ENCODE data around the gene ASB4. TPM values are rescaled to one million over a fixed set of nuclear protein-coding genes. Genes with fewer than 3 reads are reported as not detected.
A peak's percentile ranks its signal among the peaks of the same experiment; 100 is the strongest.

ASB4 gene
- total RNA-seq, 4 donors from 2014 or later: not detected

DNA sequence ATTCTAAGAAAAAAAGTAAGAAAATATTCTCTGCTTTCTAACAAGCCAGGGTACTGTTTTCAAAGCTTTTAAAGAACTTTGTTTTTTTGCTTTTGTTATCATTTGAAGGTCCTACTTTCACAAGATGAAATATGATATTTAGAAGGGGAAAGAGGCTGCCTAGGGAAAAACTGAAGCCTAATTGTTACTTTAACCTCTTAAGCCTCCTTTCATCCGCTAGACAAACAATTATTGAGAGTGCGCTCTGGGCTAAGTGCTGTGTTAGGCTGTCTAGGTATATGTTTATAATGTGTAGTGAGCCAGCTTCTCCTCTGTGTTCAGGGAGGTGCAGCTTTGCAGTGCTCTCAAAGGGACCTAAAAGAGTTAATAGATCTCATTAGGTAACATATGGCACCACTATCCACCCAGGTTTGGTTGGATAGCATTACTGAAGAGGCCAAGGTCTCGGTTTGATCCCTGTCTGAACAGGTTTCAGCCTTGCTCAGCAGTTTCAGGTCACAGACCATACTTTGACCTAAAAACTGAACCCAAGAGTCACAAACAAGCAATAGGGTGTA is 92.6 kb downstream of the ASB4 start:
- H3K27ac ChIP-seq: peak overlapping the region in 1 of 4 donors; percentile 16
- H3K4me3 ChIP-seq: no peak overlapping the region
- 45 to 47% methylated on average over 3 of the region's 3 CpGs for WGBS, 2 donors

DNA sequence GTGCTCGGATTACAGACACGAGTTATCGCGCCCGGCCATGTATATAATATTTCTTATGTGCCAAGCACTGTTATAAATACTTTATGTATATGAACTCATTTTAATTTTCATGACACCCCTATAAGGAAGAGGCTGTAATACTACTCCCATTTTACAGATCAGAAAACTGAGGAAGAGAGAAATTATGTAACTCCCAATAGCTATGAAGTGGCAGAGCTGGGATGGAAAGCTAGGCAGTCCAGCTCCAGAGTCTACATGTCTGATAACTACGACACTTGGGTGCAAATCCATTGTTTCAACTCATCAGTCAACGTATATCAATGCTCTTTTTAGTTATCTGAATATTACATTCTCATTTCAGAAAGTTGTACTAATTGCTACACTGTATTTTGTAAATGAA is 93.6 kb downstream of the ASB4 start:
- DNase-seq (ENCODE audit: low spot score in 2 of 2): no peak
- H3K4me3 ChIP-seq: no peak overlapping the region
- H3K27me3 ChIP-seq: no peaks in the 10 kb centered on the region
- H3K36me3 ChIP-seq: peaks cover 0 to 19% (median 0%) of the 10 kb centered on the region in 3 donors
- 95 to 96% methylated on average over 7 of the region's 7 CpGs for WGBS, 2 donors
- no peak overlapping the region for H3K27ac ChIP-seq
- no peaks in the 10 kb centered on the region for H3K9me3 ChIP-seq
- no peak for TF ChIP-seq POLR2A (IDR thresholded peaks at IDR 0.05)
- no peak for TF ChIP-seq EP300 (IDR thresholded peaks at IDR 0.05)
- TF ChIP-seq, protein P1, sequence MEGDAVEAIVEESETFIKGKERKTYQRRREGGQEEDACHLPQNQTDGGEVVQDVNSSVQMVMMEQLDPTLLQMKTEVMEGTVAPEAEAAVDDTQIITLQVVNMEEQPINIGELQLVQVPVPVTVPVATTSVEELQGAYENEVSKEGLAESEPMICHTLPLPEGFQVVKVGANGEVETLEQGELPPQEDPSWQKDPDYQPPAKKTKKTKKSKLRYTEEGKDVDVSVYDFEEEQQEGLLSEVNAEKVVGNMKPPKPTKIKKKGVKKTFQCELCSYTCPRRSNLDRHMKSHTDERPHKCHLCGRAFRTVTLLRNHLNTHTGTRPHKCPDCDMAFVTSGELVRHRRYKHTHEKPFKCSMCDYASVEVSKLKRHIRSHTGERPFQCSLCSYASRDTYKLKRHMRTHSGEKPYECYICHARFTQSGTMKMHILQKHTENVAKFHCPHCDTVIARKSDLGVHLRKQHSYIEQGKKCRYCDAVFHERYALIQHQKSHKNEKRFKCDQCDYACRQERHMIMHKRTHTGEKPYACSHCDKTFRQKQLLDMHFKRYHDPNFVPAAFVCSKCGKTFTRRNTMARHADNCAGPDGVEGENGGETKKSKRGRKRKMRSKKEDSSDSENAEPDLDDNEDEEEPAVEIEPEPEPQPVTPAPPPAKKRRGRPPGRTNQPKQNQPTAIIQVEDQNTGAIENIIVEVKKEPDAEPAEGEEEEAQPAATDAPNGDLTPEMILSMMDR (IDR thresholded peaks at IDR 0.05): no peak
- H3K4me1 ChIP-seq: peaks cover 0 to 10% (median under 1%) of the 10 kb centered on the region in 4 donors

More for the DNA sequence above, 92.6 kb downstream of the ASB4 start:
- no peak for TF ChIP-seq POLR2A (IDR thresholded peaks at IDR 0.05)
- TF ChIP-seq, protein P1 (IDR thresholded peaks at IDR 0.05): no peak
- TF ChIP-seq EP300 (IDR thresholded peaks at IDR 0.05): no peak
- Histone ChIP-seq H3K36me3 (peaks cover 0 to 10% (median 0%) of the 10 kb centered on the region in 3 donors), H3K9me3 (no peaks in the 10 kb centered on the region), H3K4me1 (peaks cover 0 to 4% (median 0%) of the 10 kb centered on the region in 4 donors), H3K27me3 (no peaks in the 10 kb centered on the region)
- DNase-seq (ENCODE audit: low spot score in 2 of 2): no peak

DNA sequence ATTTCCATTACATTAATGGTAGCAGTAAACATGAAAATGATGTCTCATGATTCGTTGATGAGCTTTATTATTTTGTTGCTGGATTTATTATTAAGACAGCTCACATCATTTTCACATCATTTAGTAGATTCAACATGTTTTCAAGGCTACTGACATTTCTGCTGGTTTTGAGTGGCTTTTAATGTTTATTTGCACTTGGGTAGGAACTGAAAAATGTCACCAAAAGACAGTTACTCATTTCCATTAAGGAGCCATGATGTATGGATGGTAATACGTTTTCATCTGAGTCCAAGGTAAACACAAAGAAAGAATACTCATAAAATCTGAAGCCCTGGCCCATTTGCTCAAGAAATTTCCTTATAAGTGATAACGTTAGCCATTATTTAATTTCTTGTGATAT is 95.7 kb downstream of the ASB4 start:
- Histone ChIP-seq H3K27ac (peak overlapping the region in 1 of 4 donors; percentile 31), H3K9me3 (no peaks in the 10 kb centered on the region), H3K4me3 (no peak overlapping the region), H3K36me3 (peaks cover 3 to 40% (median 7%) of the 10 kb centered on the region in 3 donors), H3K27me3 (no peaks in the 10 kb centered on the region), H3K4me1 (peaks cover 0 to 30% (median 10%) of the 10 kb centered on the region in 4 donors)
- WGBS, 2 donors: 51 to 73% methylated on average over 3 of the region's 3 CpGs
- TF ChIP-seq, protein P1 (IDR thresholded peaks at IDR 0.05): no peak
- no peak for TF ChIP-seq POLR2A (IDR thresholded peaks at IDR 0.05)
- TF ChIP-seq EP300 (IDR thresholded peaks at IDR 0.05): no peak
- DNase-seq (ENCODE audit: low spot score in 2 of 2): no peak

DNA sequence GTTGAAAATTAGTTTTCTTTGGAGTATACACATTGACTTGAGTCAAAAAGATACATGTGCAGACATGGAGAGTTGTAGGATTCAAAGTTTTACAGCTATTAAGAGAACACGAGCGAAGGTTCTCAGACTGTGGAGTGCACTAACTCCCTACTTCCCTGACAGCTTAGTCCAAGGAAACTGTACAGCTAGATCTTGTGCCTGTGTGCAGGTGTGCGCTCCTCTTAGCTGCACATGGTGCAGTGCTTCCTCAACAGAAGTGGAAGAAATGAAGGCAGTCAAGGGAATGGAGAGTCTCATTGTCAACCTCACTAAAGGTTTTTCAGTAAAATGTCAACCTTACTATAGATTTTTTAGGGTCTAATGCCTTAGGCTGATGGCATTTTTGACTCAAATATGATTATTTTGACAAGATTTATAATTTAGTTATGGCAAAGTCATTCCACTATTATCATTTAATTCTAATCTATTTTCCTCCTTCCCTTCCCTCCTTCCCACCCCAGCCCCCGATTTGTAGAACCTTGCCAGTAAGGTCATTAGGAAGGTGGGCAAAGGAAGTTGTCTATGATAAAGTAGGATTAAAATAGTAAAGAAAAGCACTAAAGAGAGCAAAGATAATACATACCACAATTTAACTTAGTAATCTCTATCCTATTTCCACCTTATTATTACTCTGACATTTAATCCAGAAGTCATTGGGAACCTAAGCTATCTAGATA is 97.0 kb downstream of the ASB4 start:
- Histone ChIP-seq H3K9me3 (no peaks in the 10 kb centered on the region), H3K4me3 (no peak overlapping the region), H3K27ac (peak overlapping the region in 3 of 4 donors; percentile 7 to 70 (median 43)), H3K36me3 (peaks cover 4 to 53% (median 9%) of the 10 kb centered on the region in 3 donors), H3K4me1 (peaks cover 0 to 43% (median 12%) of the 10 kb centered on the region in 4 donors), H3K27me3 (no peaks in the 10 kb centered on the region)
- TF ChIP-seq EP300 (IDR thresholded peaks at IDR 0.05): peak in 1 of 2 donors; percentile 69
- TF ChIP-seq, protein P1 (IDR thresholded peaks at IDR 0.05): no peak
- TF ChIP-seq POLR2A (IDR thresholded peaks at IDR 0.05): no peak
- DNase-seq (ENCODE audit: low spot score in 2 of 2): no peak
- WGBS, 2 donors: 90 to 95% methylated on average over 4 of the region's 4 CpGs

Data from tibial nerve (tissue), 4 donors.